Smooth muscle cell (in vitro differentiated cells): ENCODE data around the gene AUH. TPM values are rescaled to one million over a fixed set of nuclear protein-coding genes. Genes with fewer than 3 reads are reported as not detected.

Experiments used
- DNase-seq: peaks from one replicate; lab custom pipeline; 2025; ENCODE audit not compliant: unreplicated experiment; lab: John Stamatoyannopoulos, UW
- H2AFZ ChIP-seq: fragments of 200-600 bp; sonication (generic); 2 replicates; pipeline ENCODE4 v1.6.0; 2016; ENCODE audit warnings: antibody characterized with exemption, low read depth, mild to moderate bottlenecking
- H3F3A ChIP-seq: fragments of 200-600 bp; sonication (generic); 2 replicates; pipeline ENCODE4 v1.6.0; 2017; ENCODE audit warnings: antibody characterized with exemption, low read depth
- H3K27ac ChIP-seq: fragments of 200-600 bp; sonication (generic); 2 replicates; pipeline ENCODE4 v1.5.1; 2016; ENCODE audit warnings: low read depth, mild to moderate bottlenecking
- H3K27me3 ChIP-seq: fragments of 200-600 bp; sonication (generic); 2 replicates; pipeline ENCODE4 v1.6.1; 2016; ENCODE audit warnings: low read depth, mild to moderate bottlenecking
- H3K36me3 ChIP-seq: fragments of 200-600 bp; sonication (generic); 2 replicates; pipeline ENCODE4 v1.5.1; 2016; ENCODE audit warnings: low read depth
- H3K4me1 ChIP-seq: fragments of 200-600 bp; sonication (generic); 2 replicates; pipeline ENCODE4 v1.5.1; 2016; ENCODE audit warnings: low read depth
- H3K4me2 ChIP-seq: fragments of 200-600 bp; sonication (generic); 2 replicates; pipeline ENCODE4 v1.6.0; 2016; ENCODE audit warnings: mild to moderate bottlenecking
- H3K4me3 ChIP-seq: fragments of 200-600 bp; sonication (generic); 2 replicates; pipeline ENCODE4 v1.5.1; 2016; ENCODE audit warnings: mild to moderate bottlenecking
- H3K79me2 ChIP-seq: fragments of 200-600 bp; sonication (generic); 2 replicates; pipeline ENCODE4 v1.6.0; 2016; ENCODE audit warnings: low read depth, mild to moderate bottlenecking
- H3K9ac ChIP-seq: fragments of 200-600 bp; sonication (generic); 2 replicates; pipeline ENCODE4 v1.6.0; 2016; ENCODE audit warnings: low read depth
- H3K9me3 ChIP-seq: fragments of 200-600 bp; sonication (generic); replicated peaks from 2 replicates; pipeline ENCODE4 v1.5.1; 2016; ENCODE audit warnings: low read depth
- H4K20me1 ChIP-seq: fragments of 200-600 bp; sonication (generic); 2 replicates; pipeline ENCODE4 v1.6.0; 2016; ENCODE audit warnings: low read depth
- WGBS: methylation state at CpG from one replicate; pipeline ENCODE4 v1.1.7; 2016; ENCODE audit warnings: low lambda C conversion rate; 5-methylcytosine and 5-hydroxymethylcytosine counted together
- polyA plus RNA-seq: library from polyadenylated mRNA; unstranded; fragments of >200 nt; fragmentation: Nextera tagmentation; extraction: Ambion mirVana; gene quantifications from 2 replicates; pipeline ENCODE4 v1.2.1, GENCODE V29; 2016
- total RNA-seq: library from RNA; depleted of rRNA; stranded (reverse); fragments of >200 nt; gene quantifications from 2 replicates; pipeline ENCODE4 v1.2.3, GENCODE V29; 2014
- TF ChIP-seq, protein P1 (sequence below): fragments of 200-600 bp; sonication (generic); IDR thresholded peaks from 2 replicates; pipeline ENCODE4 v1.5.1; 2017; ENCODE audit warnings: borderline replicate concordance, mild to moderate bottlenecking, antibody characterized with exemption; ENCODE audit not compliant: insufficient read depth, poor library complexity, severe bottlenecking

Gene AUH
- total and polyA plus RNA-seq, 2 experiments from 2014 or later = 8.7 TPM

DNA sequence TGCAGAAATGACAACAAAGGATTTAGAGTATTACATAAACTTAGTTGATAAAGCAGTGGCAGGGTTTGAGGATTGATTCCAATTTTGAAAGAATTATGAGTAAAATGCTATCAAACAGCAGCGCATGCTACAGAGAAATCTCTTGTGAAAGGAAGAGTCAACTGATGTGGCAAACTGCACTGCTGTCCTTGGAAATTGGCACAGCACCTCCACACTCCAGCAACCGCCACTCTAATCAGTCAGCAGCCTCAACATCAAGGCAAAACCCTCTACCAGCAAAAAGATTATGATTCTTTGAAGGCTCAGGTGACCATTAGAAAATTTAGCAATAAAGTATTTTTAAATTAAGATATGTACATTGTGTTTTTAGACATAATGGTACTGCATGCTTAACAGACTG lies 66.4 kb downstream of the AUH start:
- no peaks in the 10 kb centered on the region for H3K9me3 ChIP-seq
- no peak overlapping the region for H3K9ac ChIP-seq
- no peaks in the 10 kb centered on the region for H3K4me1 ChIP-seq
- no peaks in the 10 kb centered on the region for H3K79me2 ChIP-seq
- no peak overlapping the region for H2AFZ ChIP-seq
- H3K27ac ChIP-seq = no peak overlapping the region
- H3K4me3 ChIP-seq = no peak overlapping the region
- H3K36me3 ChIP-seq = peaks cover 10% of the 10 kb centered on the region
- TF ChIP-seq, protein P1, sequence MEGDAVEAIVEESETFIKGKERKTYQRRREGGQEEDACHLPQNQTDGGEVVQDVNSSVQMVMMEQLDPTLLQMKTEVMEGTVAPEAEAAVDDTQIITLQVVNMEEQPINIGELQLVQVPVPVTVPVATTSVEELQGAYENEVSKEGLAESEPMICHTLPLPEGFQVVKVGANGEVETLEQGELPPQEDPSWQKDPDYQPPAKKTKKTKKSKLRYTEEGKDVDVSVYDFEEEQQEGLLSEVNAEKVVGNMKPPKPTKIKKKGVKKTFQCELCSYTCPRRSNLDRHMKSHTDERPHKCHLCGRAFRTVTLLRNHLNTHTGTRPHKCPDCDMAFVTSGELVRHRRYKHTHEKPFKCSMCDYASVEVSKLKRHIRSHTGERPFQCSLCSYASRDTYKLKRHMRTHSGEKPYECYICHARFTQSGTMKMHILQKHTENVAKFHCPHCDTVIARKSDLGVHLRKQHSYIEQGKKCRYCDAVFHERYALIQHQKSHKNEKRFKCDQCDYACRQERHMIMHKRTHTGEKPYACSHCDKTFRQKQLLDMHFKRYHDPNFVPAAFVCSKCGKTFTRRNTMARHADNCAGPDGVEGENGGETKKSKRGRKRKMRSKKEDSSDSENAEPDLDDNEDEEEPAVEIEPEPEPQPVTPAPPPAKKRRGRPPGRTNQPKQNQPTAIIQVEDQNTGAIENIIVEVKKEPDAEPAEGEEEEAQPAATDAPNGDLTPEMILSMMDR = no peak
- no peaks in the 10 kb centered on the region for H3K27me3 ChIP-seq
- no peak for DNase-seq
- peaks cover 3% of the 10 kb centered on the region for H4K20me1 ChIP-seq
- no peaks in the 10 kb centered on the region for H3F3A ChIP-seq
- 93% methylated on average over 2 of the region's 2 CpGs for WGBS
- H3K4me2 ChIP-seq = no peak overlapping the region

DNA sequence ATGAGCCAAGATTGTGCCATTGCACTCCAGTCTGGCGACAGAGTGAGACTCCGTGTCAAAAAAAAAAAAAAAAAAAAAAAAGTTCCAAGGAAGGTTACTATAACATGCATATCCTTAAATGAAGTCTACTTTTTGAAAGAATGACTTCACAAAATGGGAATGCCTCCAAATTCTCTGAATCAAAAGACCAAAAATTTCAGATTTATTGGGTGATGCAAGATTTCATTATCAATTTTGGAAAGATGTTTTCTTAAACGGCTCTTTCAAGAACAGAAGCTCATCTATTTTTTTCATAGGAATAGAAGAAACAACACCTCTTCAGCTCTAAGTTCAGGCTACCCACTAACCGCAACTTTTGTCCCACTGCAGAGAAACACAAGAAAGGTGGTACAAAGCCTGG lies 69.9 kb downstream of the AUH start:
- Histone ChIP-seq H2AFZ (no peak overlapping the region), H3K4me1 (no peaks in the 10 kb centered on the region), H3K27ac (no peak overlapping the region), H4K20me1 (no peaks in the 10 kb centered on the region), H3K4me3 (no peak overlapping the region), H3K27me3 (no peaks in the 10 kb centered on the region), H3K36me3 (peaks cover 10% of the 10 kb centered on the region), H3K9me3 (no peaks in the 10 kb centered on the region), H3K4me2 (no peak overlapping the region), H3K79me2 (no peaks in the 10 kb centered on the region), H3F3A (no peaks in the 10 kb centered on the region), H3K9ac (no peak overlapping the region)
- TF ChIP-seq, protein P1 = no peak
- DNase-seq = no peak
- 96% methylated on average over 4 of the region's 4 CpGs for WGBS

DNA sequence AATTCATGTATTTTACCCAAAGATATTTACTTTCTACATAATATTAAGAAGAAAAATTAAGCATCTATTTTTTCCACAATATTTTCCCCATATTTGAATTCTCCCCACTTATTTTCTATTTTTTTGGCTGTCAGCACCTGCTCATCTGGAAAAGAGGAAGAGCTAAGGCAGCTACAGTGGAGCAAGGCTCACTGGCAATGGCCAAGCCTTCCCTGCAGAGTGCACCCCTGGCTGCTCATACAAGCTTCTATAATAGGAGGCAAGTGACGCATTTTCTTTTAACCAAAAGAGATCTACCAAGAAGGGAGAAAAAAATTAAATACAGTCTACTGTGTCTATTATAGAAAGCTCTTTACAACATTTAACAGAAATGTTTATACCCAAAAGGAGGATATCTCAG lies 72.5 kb downstream of the AUH start:
- Histone ChIP-seq H3K36me3 (peaks cover 5% of the 10 kb centered on the region), H3K27ac (no peak overlapping the region), H4K20me1 (no peaks in the 10 kb centered on the region), H3K4me3 (no peak overlapping the region), H3K27me3 (no peaks in the 10 kb centered on the region), H3K9me3 (no peaks in the 10 kb centered on the region), H3K4me1 (no peaks in the 10 kb centered on the region), H3F3A (no peaks in the 10 kb centered on the region), H2AFZ (no peak overlapping the region), H3K4me2 (no peak overlapping the region), H3K9ac (no peak overlapping the region), H3K79me2 (no peaks in the 10 kb centered on the region)
- 100% methylated on average over 1 of the region's 1 CpG for WGBS
- DNase-seq = no peak
- TF ChIP-seq, protein P1 = no peak

DNA sequence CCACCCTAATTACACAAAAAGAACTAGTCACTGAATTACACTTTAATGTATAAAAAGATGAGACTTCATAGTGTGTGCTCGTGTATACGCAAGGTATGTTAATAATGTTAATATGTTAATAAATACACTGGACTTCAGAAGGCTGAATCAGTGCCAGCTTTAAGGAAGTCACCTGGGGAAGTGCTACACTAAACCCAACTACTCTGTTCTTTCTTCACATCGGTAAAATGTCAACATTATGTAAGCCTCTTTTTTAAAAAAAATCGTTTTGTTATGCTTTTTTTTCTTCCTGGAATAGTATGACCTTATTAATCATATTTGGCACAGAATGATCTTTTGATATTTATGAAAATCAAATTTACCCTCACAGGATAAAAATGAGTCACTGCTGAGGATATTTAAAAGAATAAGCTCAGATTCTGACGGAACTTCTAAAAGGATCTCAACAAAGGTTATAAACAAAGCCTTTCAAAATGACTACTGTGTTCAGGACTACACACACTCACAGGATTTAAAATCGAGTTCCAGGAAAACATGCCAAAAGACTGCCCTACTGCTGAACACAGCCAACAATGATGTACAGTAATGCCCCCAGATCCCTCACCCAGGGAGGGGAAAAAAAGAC lies 75.9 kb downstream of the AUH start:
- H3K27ac ChIP-seq = no peak overlapping the region

More for the DNA sequence above, 75.9 kb downstream of the AUH start:
- DNase-seq = no peak
- Histone ChIP-seq H3K4me2 (no peak overlapping the region), H3K79me2 (no peaks in the 10 kb centered on the region), H3K27me3 (no peaks in the 10 kb centered on the region), H4K20me1 (no peaks in the 10 kb centered on the region), H3K36me3 (no peaks in the 10 kb centered on the region), H3K9me3 (no peaks in the 10 kb centered on the region), H3K9ac (no peak overlapping the region), H3K4me1 (no peaks in the 10 kb centered on the region), H3K4me3 (no peak overlapping the region), H2AFZ (no peak overlapping the region), H3F3A (no peaks in the 10 kb centered on the region)
- TF ChIP-seq, protein P1 = no peak
- WGBS = 94% methylated on average over 6 of the region's 6 CpGs
